H1 (cell line): ENCODE measurements around the gene PDE4D. TPM values are rescaled to one million over a fixed set of nuclear protein-coding genes. Genes with fewer than 3 reads are reported as not detected.

Experiments
- CTCF ChIA-PET: fragments of 300-600 bp; sonication (Branson Sonifier 250); formaldehyde crosslinking; loops from one replicate; lab custom pipeline; 2021; ENCODE audit not compliant: partially characterized antibody; lab: Charles Lee
- POLR2A ChIA-PET: fragments of 300-600 bp; sonication (Branson Sonifier 250); formaldehyde crosslinking; loops from one replicate; lab custom pipeline; 2021; ENCODE audit warnings: inconsistent platforms; ENCODE audit not compliant: partially characterized antibody; lab: Charles Lee
- DNase-seq, 2 experiments: peaks; one replicate each; pipeline versions ENCODE4 v3.0.0 to v3.0.0-alpha.2; 2010 to 2022; ENCODE audit warnings: low spot score in 2 of 2, low read depth in 1 of 2, mixed read lengths in 1 of 2
- FAIRE-seq: peaks from 2 replicates; lab custom pipeline; 2011; peaks lifted over from hg19 to GRCh38; lab: Jason Lieb, UNC
- H2AFZ ChIP-seq: 2 replicates; pipeline ENCODE4 v1.8.1; 2012; ENCODE audit warnings: low read length, inconsistent platforms
- H2AK5ac ChIP-seq: 2 replicates; pipeline ENCODE4 v1.6.1; 2013; ENCODE audit warnings: low read depth, low read length
- H2BK120ac ChIP-seq: replicated peaks from 2 replicates; pipeline ENCODE3; 2013; ENCODE audit warnings: low read depth, low read length, inconsistent platforms
- H2BK12ac ChIP-seq: 2 replicates; pipeline ENCODE4 v1.6.1; 2013; ENCODE audit warnings: low read depth, low read length
- H2BK15ac ChIP-seq: 2 replicates; pipeline ENCODE4 v1.6.1; 2013; ENCODE audit warnings: low read length
- H2BK20ac ChIP-seq: 2 replicates; pipeline ENCODE4 v1.6.1; 2013; ENCODE audit warnings: low read length
- H2BK5ac ChIP-seq: 2 replicates; pipeline ENCODE4 v1.6.1; 2013; ENCODE audit warnings: low read depth, low read length
- H3K14ac ChIP-seq: 2 replicates; pipeline ENCODE4 v1.6.1; 2013; ENCODE audit warnings: inconsistent platforms; ENCODE audit not compliant: insufficient read length
- H3K18ac ChIP-seq: 2 replicates; pipeline ENCODE4 v1.6.1; 2013; ENCODE audit warnings: low read length; ENCODE audit errors: extremely low read depth
- H3K23ac ChIP-seq: 2 replicates; pipeline ENCODE4 v1.6.1; 2013; ENCODE audit warnings: inconsistent platforms; ENCODE audit not compliant: insufficient read length
- H3K23me2 ChIP-seq: 2 replicates; pipeline ENCODE4 v1.6.1; 2013; ENCODE audit warnings: low read depth, low read length
- H3K27ac ChIP-seq: 2 replicates; pipeline ENCODE4 v1.6.1; 2011; ENCODE audit warnings: low read depth, low read length, inconsistent platforms
- H3K27me3 ChIP-seq, 4 experiments: replicated peaks in 1 of 4; 1 replicate in 1 of 4; 2 replicates in 3 of 4; pipeline versions ENCODE4 v1.6.1 to v1.8.1; 2011 to 2013; ENCODE audit warnings: low read length in 3 of 4, mild to moderate bottlenecking in 3 of 4, inconsistent platforms in 2 of 4, mixed read lengths in 2 of 4, moderate library complexity in 1 of 4; ENCODE audit not compliant: control insufficient read depth in 3 of 4, insufficient read depth in 3 of 4; ENCODE audit errors: extremely low read depth in 1 of 4
- H3K36me3 ChIP-seq, 4 experiments: 2 replicates each; pipeline versions ENCODE4 v1.6.1 to v1.8.1; 2011 to 2013; ENCODE audit warnings: mild to moderate bottlenecking in 4 of 4, low read length in 3 of 4, moderate library complexity in 2 of 4, control low read depth in 1 of 4, inconsistent platforms in 1 of 4; ENCODE audit not compliant: insufficient read depth in 4 of 4, control insufficient read depth in 2 of 4
- H3K4ac ChIP-seq: replicated peaks from 2 replicates; pipeline ENCODE3; 2013; ENCODE audit warnings: low read length, low read depth, mixed read lengths, inconsistent platforms; ENCODE audit not compliant: insufficient read length
- H3K4me1 ChIP-seq, 4 experiments: replicated peaks in 1 of 4; 1 replicate in 1 of 4; 2 replicates in 3 of 4; pipeline versions ENCODE4 v1.6.1 to v1.8.1; 2011 to 2013; ENCODE audit warnings: low read length in 3 of 4, inconsistent platforms in 2 of 4, mixed read lengths in 1 of 4; ENCODE audit not compliant: insufficient read depth in 4 of 4, control insufficient read depth in 3 of 4
- H3K4me2 ChIP-seq, 2 experiments: 2 replicates each; pipeline versions ENCODE4 v1.6.1 to v1.8.1; 2011 to 2013; ENCODE audit warnings: low read depth in 2 of 2, low read length in 2 of 2, control low read depth in 1 of 2, inconsistent platforms in 1 of 2, mild to moderate bottlenecking in 1 of 2; ENCODE audit not compliant: insufficient read depth in 1 of 2
- H3K4me3 ChIP-seq, 4 experiments: fragments of 200-600, 300-600 bp in 1 of 4; sonication (generic), shearing (Covaris generic), sonication (Bioruptor Twin) in 1 of 4; 2 replicates each; pipeline versions ENCODE4 v1.5.1 to v1.8.1; 2011 to 2016; ENCODE audit warnings: low read length in 4 of 4, low read depth in 3 of 4, control low read depth in 2 of 4, inconsistent platforms in 2 of 4, mild to moderate bottlenecking in 2 of 4, mixed read lengths in 1 of 4, moderate library complexity in 1 of 4; ENCODE audit not compliant: insufficient read depth in 2 of 4; ENCODE audit errors: extremely low read depth in 1 of 4
- H3K56ac ChIP-seq: replicated peaks from 2 replicates; pipeline ENCODE3; 2013; ENCODE audit warnings: low read depth, mild to moderate bottlenecking, mixed read lengths, low read length, inconsistent platforms; ENCODE audit not compliant: insufficient read length
- H3K79me1 ChIP-seq: 2 replicates; pipeline ENCODE4 v1.6.1; 2013; ENCODE audit warnings: low read depth, low read length, control low read depth
- H3K79me2 ChIP-seq, 2 experiments: 2 replicates each; pipeline versions ENCODE4 v1.6.1 to v1.8.1; 2012 to 2013; ENCODE audit warnings: low read length in 2 of 2, mild to moderate bottlenecking in 2 of 2, inconsistent platforms in 1 of 2; ENCODE audit not compliant: insufficient read depth in 2 of 2, control insufficient read depth in 1 of 2
- H3K9ac ChIP-seq, 4 experiments: replicated peaks in 1 of 4; 1 replicate in 1 of 4; 2 replicates in 3 of 4; pipeline versions ENCODE4 v1.6.1 to v1.8.1; 2011 to 2013; ENCODE audit warnings: low read depth in 3 of 4, low read length in 3 of 4, control low read depth in 2 of 4, mild to moderate bottlenecking in 2 of 4, moderate library complexity in 2 of 4, inconsistent platforms in 1 of 4; ENCODE audit errors: extremely low read depth in 1 of 4
- H3K9me3 ChIP-seq, 2 experiments: 2 replicates each; pipeline versions ENCODE4 v1.6.1 to v1.8.1; 2012 to 2013; ENCODE audit warnings: mild to moderate bottlenecking in 2 of 2, moderate library complexity in 2 of 2, control low read depth in 1 of 2, inconsistent platforms in 1 of 2, low read depth in 1 of 2, low read length in 1 of 2, mixed read lengths in 1 of 2; ENCODE audit not compliant: insufficient read depth in 2 of 2
- H4K20me1 ChIP-seq, 2 experiments: replicated peaks in 1 of 2; 2 replicates each; pipeline versions ENCODE3 to v1.8.1; 2011 to 2013; ENCODE audit warnings: inconsistent platforms in 2 of 2, low read length in 2 of 2, mild to moderate bottlenecking in 1 of 2; ENCODE audit not compliant: insufficient read depth in 2 of 2, control insufficient read depth in 1 of 2
- H4K5ac ChIP-seq: 2 replicates; pipeline ENCODE4 v1.6.1; 2013; ENCODE audit warnings: low read length, low read depth, mixed read lengths, inconsistent platforms; ENCODE audit not compliant: insufficient read length
- H4K8ac ChIP-seq: 2 replicates; pipeline ENCODE4 v1.8.0; 2013; ENCODE audit warnings: mild to moderate bottlenecking, moderate library complexity, low read length, inconsistent platforms; ENCODE audit not compliant: insufficient read depth; ENCODE audit errors: extremely low read depth
- H4K91ac ChIP-seq: replicated peaks from 2 replicates; pipeline ENCODE3; 2013; ENCODE audit warnings: low read length, mixed read lengths, inconsistent platforms; ENCODE audit not compliant: insufficient read length
- CHD2 ChIP-seq: IDR thresholded peaks from 2 replicates; pipeline ENCODE4 v1.6.1; 2012; ENCODE audit warnings: low read length, improper control_type of control experiment
- MAFK ChIP-seq: IDR thresholded peaks from 2 replicates; pipeline ENCODE4 v1.6.1; 2012; ENCODE audit warnings: low read depth, mild to moderate bottlenecking, improper control_type of control experiment, low read length
- SP1 ChIP-seq: IDR thresholded peaks from 2 replicates; pipeline ENCODE4 v1.6.1; 2011; ENCODE audit warnings: low read depth, low read length
- SP2 ChIP-seq: IDR thresholded peaks from 2 replicates; pipeline ENCODE4 v1.6.1; 2012; ENCODE audit warnings: mild to moderate bottlenecking, low read length, inconsistent platforms
- WGBS, 2 experiments: shearing (Covaris generic) in 1 of 2; methylation state at CpG; one replicate each; pipeline versions ENCODE4 v1.1.6 to v1.1.7; 2013 to 2015; ENCODE audit warnings: low lambda C conversion rate in 2 of 2, mixed read lengths in 2 of 2, inconsistent platforms in 1 of 2, low coverage in 1 of 2, missing lambda C conversion rate in 1 of 2; ENCODE audit not compliant: insufficient replicate concordance in 2 of 2, insufficient coverage in 1 of 2, insufficient read length in 1 of 2; ENCODE audit errors: extremely low coverage in 1 of 2, missing lambda C conversion rate in 1 of 2; 5-methylcytosine and 5-hydroxymethylcytosine counted together
- polyA plus RNA-seq, 7 experiments: library from polyadenylated mRNA; depleted of rRNA in 3 of 7; stranded (reverse) in 5 of 7; unstranded in 2 of 7; fragments of >200 nt in 5 of 7; fragments of 200-250 nt in 2 of 7; gene quantifications; 1 replicate in 5 of 7; 2 replicates in 1 of 7; 4 replicates in 1 of 7; pipeline versions ENCODE4 v1.2.1 to v1.2.3, GENCODE V29; 2011 to 2013; ENCODE audit warnings: missing spikeins in 2 of 7, mixed read lengths in 2 of 7
- total RNA-seq: library from RNA; stranded (reverse); fragmentation: NEBNext Ultra II Directional; extraction: Animal tissue kit (Norgen Biotek cat#: 25700); gene quantifications from 2 replicates; pipeline ENCODE4 v1.2.1, GENCODE V29; 2021

The PDE4D gene
- total and polyA plus RNA-seq, 2 of the 8 experiments (the other 6 are each of a cell fraction or from before 2014, with no cell fraction given): 2.3 to 3.7 TPM

- Histone ChIP-seq H2AK5ac (no peak overlapping the region), H3K56ac (no peak overlapping the region), H3K18ac (no peak overlapping the region), H3K14ac (no peak overlapping the region), H2AFZ (no peak overlapping the region), H4K20me1 (no peaks in the 10 kb centered on the region), H3K79me2 (no peaks in the 10 kb centered on the region), H4K5ac (no peak overlapping the region), H3K36me3 (no peaks in the 10 kb centered on the region), H3K79me1 (no peaks in the 10 kb centered on the region), H3K27me3 (no peaks in the 10 kb centered on the region), H4K8ac (no peak overlapping the region), H2BK12ac (no peak overlapping the region), H3K23ac (no peak overlapping the region), H3K4me3 (no peak overlapping the region; a peak in 1 of 8 replicates), H2BK5ac (no peak overlapping the region), H3K4me1 (no peaks in the 10 kb centered on the region), H3K9me3 (0 out of 4 replicates have a peak, but pooled peaks cover 0 to 2% of the 10 kb centered on the region in 2 experiments), H2BK20ac (no peak overlapping the region), H2BK120ac (no peak overlapping the region), H3K9ac (no peak overlapping the region), H4K91ac (no peak overlapping the region), H3K4me2 (no peak overlapping the region), H3K23me2 (no peaks in the 10 kb centered on the region), H3K27ac (no peak overlapping the region), H2BK15ac (no peak overlapping the region), H3K4ac (no peak overlapping the region)
- TF ChIP-seq SP1 (0 out of 2 replicates have a peak, but pooled peaks have one; percentile 23), MAFK (no peak), SP2 (no peak), CHD2 (no peak)
- ChIA-PET POLR2A (no interaction called here), CTCF (no interaction called here)
- FAIRE-seq: no peak
- no peak for DNase-seq
- WGBS, 2 experiments: 72% methylated on average over 2 of the region's 2 CpGs; no CpG with 5 or more reads in 1 of the 2 experiments
Measured at GRCh38 chr5:58980890-58981289, 912.6 kb downstream of the PDE4D start.
